ENCODE data around the gene NOPCHAP1.

Gene NOPCHAP1

GRCh38 chr12:105025890-105026289 lies 39.8 kb downstream of the NOPCHAP1 start:
- DNase-seq = no peak

- no peak for DNase-seq
Measured at GRCh38 chr12:105026411-105026810, 40.3 kb downstream of the NOPCHAP1 start.

GRCh38 chr12:105030820-105031807 lies 45.0 kb downstream of the NOPCHAP1 start:
- DNase-seq = no peak

GRCh38 chr12:105032703-105033357 lies 46.7 kb downstream of the NOPCHAP1 start:
- no peak for DNase-seq

GRCh38 chr12:105033851-105034250 lies 47.7 kb downstream of the NOPCHAP1 start:
- no peak for DNase-seq

Measured in HCEC 1CT (cell line).